Omental fat pad (tissue), 4 donors: ENCODE results near the gene RAB28. TPM values are rescaled to one million over a fixed set of nuclear protein-coding genes. Genes with fewer than 3 reads are reported as not detected.

Source experiments
- ATAC-seq: fragments of 150-250 bp; one replicate; pipeline ENCODE4 v1.9.1; 2016; ENCODE audit warnings: mild to moderate bottlenecking, moderate library complexity; ENCODE audit not compliant: low FRiP score
- DNase-seq: peaks from one replicate; pipeline ENCODE4 v3.0.0-alpha.2; 2019; ENCODE audit warnings: low spot score
- total RNA-seq, 4 donors: library from RNA; depleted of rRNA; stranded (reverse); fragments of >200 nt; gene quantifications; one replicate each; pipeline ENCODE4 v1.1.0, GENCODE V29; 2016
- TF ChIP-seq, protein P1 (sequence below), 3 donors: fragments of 450-650 bp; IDR thresholded peaks; one replicate each; pipeline ENCODE4 v1.5.1; 2016 to 2017; ENCODE audit warnings: antibody characterized with exemption in 3 of 3, mild to moderate bottlenecking in 3 of 3, moderate library complexity in 2 of 3

Gene RAB28
- total RNA-seq, 4 donors from 2014 or later = 11.9 to 34.0 (median 17.9) TPM

- ATAC-seq (no peak), DNase-seq (no peak)
- TF ChIP-seq, protein P1, sequence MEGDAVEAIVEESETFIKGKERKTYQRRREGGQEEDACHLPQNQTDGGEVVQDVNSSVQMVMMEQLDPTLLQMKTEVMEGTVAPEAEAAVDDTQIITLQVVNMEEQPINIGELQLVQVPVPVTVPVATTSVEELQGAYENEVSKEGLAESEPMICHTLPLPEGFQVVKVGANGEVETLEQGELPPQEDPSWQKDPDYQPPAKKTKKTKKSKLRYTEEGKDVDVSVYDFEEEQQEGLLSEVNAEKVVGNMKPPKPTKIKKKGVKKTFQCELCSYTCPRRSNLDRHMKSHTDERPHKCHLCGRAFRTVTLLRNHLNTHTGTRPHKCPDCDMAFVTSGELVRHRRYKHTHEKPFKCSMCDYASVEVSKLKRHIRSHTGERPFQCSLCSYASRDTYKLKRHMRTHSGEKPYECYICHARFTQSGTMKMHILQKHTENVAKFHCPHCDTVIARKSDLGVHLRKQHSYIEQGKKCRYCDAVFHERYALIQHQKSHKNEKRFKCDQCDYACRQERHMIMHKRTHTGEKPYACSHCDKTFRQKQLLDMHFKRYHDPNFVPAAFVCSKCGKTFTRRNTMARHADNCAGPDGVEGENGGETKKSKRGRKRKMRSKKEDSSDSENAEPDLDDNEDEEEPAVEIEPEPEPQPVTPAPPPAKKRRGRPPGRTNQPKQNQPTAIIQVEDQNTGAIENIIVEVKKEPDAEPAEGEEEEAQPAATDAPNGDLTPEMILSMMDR (IDR thresholded peaks at IDR 0.05) = no peak
These were observed 43.2 kb upstream of the RAB28 start for GRCh38 chr4:13527192-13527980.

DNA sequence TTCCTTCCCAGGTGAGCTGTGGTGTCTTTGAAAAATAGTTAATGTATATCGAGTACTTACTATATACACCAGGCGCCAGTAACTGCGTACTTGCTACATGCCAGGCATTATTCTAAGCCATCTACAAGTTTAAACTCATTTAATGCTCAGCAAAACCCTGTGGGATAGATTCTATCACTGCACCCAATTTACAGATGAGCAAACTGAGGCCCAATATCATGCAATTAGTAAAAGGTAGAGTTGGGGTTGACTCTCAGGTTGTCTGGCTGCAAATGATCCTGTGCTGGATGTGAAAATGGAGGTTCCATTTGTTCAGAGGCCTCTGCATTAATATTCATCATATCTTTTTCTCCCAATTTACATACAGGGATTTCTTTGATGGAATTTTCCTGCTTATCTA, 42.5 kb upstream of the RAB28 start:
- TF ChIP-seq, protein P1 (IDR thresholded peaks at IDR 0.05) = no peak
- DNase-seq (no peak), ATAC-seq (no peak)

- TF ChIP-seq, protein P1 (IDR thresholded peaks at IDR 0.05) = no peak
- ATAC-seq (no peak), DNase-seq (no peak)
These were observed 41.6 kb upstream of the RAB28 start for GRCh38 chr4:13525606-13526281.

GRCh38 chr4:13524504-13525243, 40.5 kb upstream of the RAB28 start:
- ATAC-seq (no peak), DNase-seq (no peak)
- TF ChIP-seq, protein P1 (IDR thresholded peaks at IDR 0.05) = no peak

DNA sequence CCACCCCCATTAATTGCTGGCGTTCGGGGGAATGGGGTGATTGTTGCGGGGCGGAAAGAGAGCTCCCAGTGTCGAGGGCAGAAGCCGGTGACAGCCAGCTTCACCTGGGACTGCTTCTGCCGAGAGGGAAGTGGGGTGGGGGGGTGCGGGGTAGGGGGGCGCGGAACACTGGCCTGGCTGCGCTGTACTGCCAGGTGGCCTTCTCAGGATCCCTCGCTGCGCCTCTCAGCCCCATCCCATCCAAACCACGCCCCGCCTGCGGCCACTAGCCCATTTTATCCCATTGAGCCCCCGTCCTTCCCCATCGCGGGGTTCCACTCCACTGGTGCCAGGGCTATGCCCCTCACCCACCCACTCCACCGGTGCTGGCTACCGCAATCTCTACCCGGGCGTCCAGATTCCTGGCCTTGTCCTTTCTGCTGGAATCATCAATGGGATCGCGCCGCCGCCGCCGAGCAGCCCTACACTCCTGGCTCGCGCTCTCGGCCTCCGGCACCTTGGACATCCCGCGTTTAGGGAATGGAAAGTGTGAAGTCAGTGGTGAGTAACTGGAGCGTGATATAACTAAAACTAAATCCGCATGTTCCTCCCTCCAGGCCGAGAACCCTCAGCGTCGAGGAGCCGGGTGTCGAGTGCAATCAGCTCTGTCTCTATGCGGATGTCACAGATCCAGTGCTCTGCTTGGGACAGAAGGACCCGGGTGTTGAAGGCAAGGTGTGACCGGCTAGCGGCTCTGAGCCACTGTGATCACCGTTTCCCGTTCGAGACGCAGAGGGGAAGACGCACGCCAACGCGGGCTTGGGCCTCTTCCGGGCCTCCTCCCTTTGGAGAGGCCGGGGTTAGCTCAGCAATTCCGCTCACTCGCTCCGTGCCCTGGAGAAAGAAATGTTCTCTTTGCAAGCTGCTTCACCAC, 39.7 kb upstream of the RAB28 start:
- no peak for ATAC-seq

GRCh38 chr4:13523105-13523477, 39.0 kb upstream of the RAB28 start:
- DNase-seq (no peak), ATAC-seq (no peak)
- TF ChIP-seq, protein P1 (IDR thresholded peaks at IDR 0.05) = no peak

More for the DNA sequence above, 39.7 kb upstream of the RAB28 start:
- TF ChIP-seq, protein P1 (IDR thresholded peaks at IDR 0.05) = no peak
- no peak for DNase-seq
